GM12878 (cell line): Measurements from ENCODE around the gene CCDC172. TPM values are rescaled to one million over a fixed set of nuclear protein-coding genes. Genes with fewer than 3 reads are reported as not detected.
A peak's percentile ranks its signal among the peaks of the same experiment; 100 is the strongest.

Experiments used
- ATAC-seq: fragments of 200-7000 bp; cut with Tn5 transposase; 3 replicates; pipeline ENCODE4 v1.9.1; 2020; ENCODE audit warnings: mild to moderate bottlenecking, moderate library complexity
- Bru-seq: library from RNA; stranded (reverse); fragments of 400-500 nt; gene quantifications from one replicate; lab custom pipeline; 2021; lab: Mats Ljungman, UMichigan
- BruChase-seq, 2 experiments: library from RNA; stranded (reverse); fragments of 400-500 nt; gene quantifications; one replicate each; lab custom pipeline; 2021; lab: Mats Ljungman, UMichigan
- BruUV-seq: library from RNA; stranded (reverse); fragments of 400-500 nt; replicated peaks from 2 replicates; lab custom pipeline; 2021; lab: Mats Ljungman, UMichigan
- CTCF ChIA-PET: fragments of 300-600 bp; sonication (Branson Sonifier 250); formaldehyde crosslinking; extraction: SDS; loops from one replicate; lab custom pipeline; 2021; ENCODE audit warnings: inconsistent platforms; lab: Yijun Ruan, JAX
- POLR2A ChIA-PET: fragments of 350-600 bp; formaldehyde crosslinking; extraction: SDS; loops from one replicate; lab custom pipeline; 2021; ENCODE audit warnings: inconsistent platforms; lab: Charles Lee
- RAD21 ChIA-PET: fragments of 300-600 bp; sonication (Branson Sonifier 250); formaldehyde crosslinking; loops from one replicate; lab custom pipeline; 2023; ENCODE audit warnings: antibody characterized with exemption; ENCODE audit not compliant: unreplicated experiment; lab: Charles Lee
- SMC1A ChIA-PET: fragments of 300-600 bp; sonication (Branson Sonifier 250); formaldehyde crosslinking; loops from one replicate; lab custom pipeline; 2023; ENCODE audit not compliant: unreplicated experiment, uncharacterized antibody; lab: Charles Lee
- DNase-seq: peaks from one replicate; pipeline ENCODE4 v3.0.0-alpha.2; 2011; ENCODE audit warnings: low read depth, low spot score
- FAIRE-seq: peaks from 3 replicates; lab custom pipeline; 2011; peaks lifted over from hg19 to GRCh38; lab: Jason Lieb, UNC
- H2AFZ ChIP-seq: 2 replicates; pipeline ENCODE4 v1.6.0; 2011; ENCODE audit warnings: low read depth, low read length, control low read depth; ENCODE audit not compliant: control insufficient read depth
- H3K27ac ChIP-seq: 2 replicates; pipeline ENCODE4 v1.5.1; 2011; ENCODE audit warnings: control low read depth; ENCODE audit not compliant: control insufficient read depth, insufficient read depth
- H3K27me3 ChIP-seq, 2 experiments: replicated peaks in 1 of 2; 2 replicates each; pipeline versions ENCODE4 v1.6.0 to v1.6.1; 2011; ENCODE audit warnings: low read length in 1 of 2; ENCODE audit not compliant: control insufficient read depth in 2 of 2, insufficient read depth in 2 of 2
- H3K36me3 ChIP-seq, 2 experiments: 2 replicates each; pipeline ENCODE4 v1.5.1; 2011; ENCODE audit warnings: low read length in 1 of 2; ENCODE audit not compliant: control insufficient read depth in 2 of 2, insufficient read depth in 2 of 2
- H3K4me1 ChIP-seq: 2 replicates; pipeline ENCODE4 v1.6.1; 2011; ENCODE audit warnings: mild to moderate bottlenecking, low read length, moderate library complexity, mixed read lengths; ENCODE audit not compliant: control insufficient read depth, insufficient read depth
- H3K4me2 ChIP-seq: 2 replicates; pipeline ENCODE4 v1.6.0; 2011; ENCODE audit warnings: control low read depth; ENCODE audit not compliant: control insufficient read depth, insufficient read depth
- H3K4me3 ChIP-seq: fragments of 200-600 bp; sonication (generic); 2 replicates; pipeline ENCODE4 v1.5.1; 2016
- H3K79me2 ChIP-seq: 2 replicates; pipeline ENCODE4 v1.6.0; 2011; ENCODE audit warnings: low read length; ENCODE audit not compliant: control insufficient read depth, insufficient read depth
- H3K9ac ChIP-seq: 2 replicates; pipeline ENCODE4 v1.8.0; 2011; ENCODE audit warnings: low read length, control low read depth, mixed read lengths; ENCODE audit not compliant: control insufficient read depth, insufficient read depth
- H3K9me3 ChIP-seq: replicated peaks from 3 replicates; pipeline ENCODE4 v1.5.1; 2011; ENCODE audit warnings: mild to moderate bottlenecking, low read length; ENCODE audit not compliant: control insufficient read depth, insufficient read depth
- H4K20me1 ChIP-seq: 2 replicates; pipeline ENCODE4 v1.6.0; 2011; ENCODE audit not compliant: control insufficient read depth, insufficient read depth
- WGBS: methylation state at CpG from one replicate; pipeline ENCODE4 v1.1.6; 2016; ENCODE audit warnings: low lambda C conversion rate; ENCODE audit not compliant: insufficient replicate concordance, insufficient coverage; ENCODE audit errors: missing lambda C conversion rate; 5-methylcytosine and 5-hydroxymethylcytosine counted together
- in situ Hi-C: fragments of 300-500 bp; cut with MboI; formaldehyde crosslinking; loops from 9 replicates; pipeline ENCODE4 v1.14.3; 2018; ENCODE audit warnings: mixed read lengths
- intact Hi-C: fragments of 100-400 bp; cut with micrococcal nuclease; formaldehyde crosslinking; loops from one replicate; pipeline ENCODE4 v1.14.2; 2022; ENCODE audit not compliant: unreplicated experiment
- long read RNA-seq, 2 experiments: library from polyadenylated mRNA; unstranded; transcript quantifications; one replicate each; pipeline ENCODE4 v2.0.0, GENCODE V29; 2019 to 2020
- polyA minus RNA-seq, 3 experiments: library from RNA; depleted of rRNA, polyadenylated mRNA; stranded (reverse); fragments of >200 nt; gene quantifications; 2 replicates each; pipeline ENCODE4 v1.2.3, GENCODE V29; 2011
- polyA plus RNA-seq, 11 experiments: library from polyadenylated mRNA; depleted of rRNA in 4 of 11; unstranded in 6 of 11; stranded (reverse) in 5 of 11; fragments of >200 nt; fragmentation: Nextera tagmentation in 4 of 11; fragmentation: Illumina TruSeq in 1 of 11; extraction: Ambion mirVana in 4 of 11; extraction: Trizol in 1 of 11; gene quantifications; 1 replicate in 1 of 11; 2 replicates in 10 of 11; pipeline versions ENCODE4 v1.2.1 to v1.2.3, GENCODE V29; 2011 to 2016; ENCODE audit warnings: inconsistent platforms in 2 of 11, missing spikeins in 2 of 11, low read depth in 1 of 11
- total RNA-seq, 4 experiments: library from RNA; depleted of rRNA in 3 of 4; stranded (reverse); fragments of >200 nt in 3 of 4; fragmentation: Illumina TruSeq in 1 of 4; extraction: Trizol in 1 of 4; gene quantifications; 2 replicates each; pipeline versions ENCODE4 v1.2.1 to v1.2.3, GENCODE V29; 2013 to 2021
- TF ChIP-seq, protein P1 (sequence below): fragments of 450-650 bp; IDR thresholded peaks from 2 replicates; pipeline ENCODE4 v1.6.1; 2017; ENCODE audit warnings: borderline replicate concordance

Gene CCDC172
- total RNA-seq (2013; cell fraction: nucleolus; rRNA removed), result not detected in 2 replicates
- total RNA-seq (2014; rRNA removed), result not detected in 2 replicates
- total RNA-seq (2014; rRNA removed; fragmentation: Illumina TruSeq; extraction: Trizol), result not detected in 2 replicates
- not detected in 2 replicates for total RNA-seq (2021)
- not detected for polyA plus RNA-seq (2011; ENCODE audit: low read depth)
- not detected in 2 replicates for polyA plus RNA-seq (2011; rRNA removed)
- polyA plus RNA-seq (2011; cell fraction: cytosol; rRNA removed), result not detected in 2 replicates
- not detected in 2 replicates for polyA plus RNA-seq (2011; cell fraction: nucleus; rRNA removed)
- polyA plus RNA-seq (2012), result not detected in 2 replicates
- not detected in 2 replicates for polyA plus RNA-seq (2014; fragmentation: Illumina TruSeq; extraction: Trizol)
- not detected for polyA plus RNA-seq (2014; fragmentation: Nextera tagmentation; extraction: Ambion mirVana)
- polyA plus RNA-seq (2014; rRNA removed), result not detected in 2 replicates
- not detected for polyA plus RNA-seq (2016; fragmentation: Nextera tagmentation; extraction: Ambion mirVana)
- polyA minus RNA-seq (2011; rRNA and poly(A)+ RNA removed), result not detected in 2 replicates
- not detected in 2 replicates for polyA minus RNA-seq (2011; cell fraction: cytosol; rRNA and poly(A)+ RNA removed)
- polyA minus RNA-seq (2011; cell fraction: nucleus; rRNA and poly(A)+ RNA removed), result not detected in 2 replicates
- percentile 2 among the genes with signal in this experiment for Bru-seq, nascent RNA
- BruChase-seq, experiment 1, labeled RNA remaining after a 6-hour chase, result not detected
- not detected for BruChase-seq, experiment 2, labeled RNA remaining after a 2-hour chase
- long read RNA-seq, experiment 1, result 0 reads
- long read RNA-seq, experiment 2, result 0 reads

- in situ Hi-C loops, result no loop called here
Observed at GRCh38 chr10:116324227-116324950, at the start of gene CCDC172. CCDC172 (plus strand) TSS chr10:116324448; CDS start chr10:116325012, 564 bp downstream.

More at GRCh38 chr10:116324227-116324950, at the start of gene CCDC172:
- intact Hi-C loops, result no loop called here
- DNase-seq, result no peak
- ChIA-PET RAD21 (no interaction called here), POLR2A (no interaction called here), CTCF (no interaction called here), SMC1A (no interaction called here)
- H3K36me3 ChIP-seq, result no peaks in the 10 kb centered on the region
- no peaks in the 10 kb centered on the region for H4K20me1 ChIP-seq
- no peaks in the 10 kb centered on the region for H3K4me1 ChIP-seq
- H3K27ac ChIP-seq, result no peak within 1 kb of the TSS
- no peak within 1 kb of the TSS for H3K4me3 ChIP-seq
- no peak within 1 kb of the TSS for H3K4me2 ChIP-seq
- 44% methylated on average over 22 of the region's 22 CpGs for WGBS
- no peak within 1 kb of the TSS for H2AFZ ChIP-seq
- no peaks in the 10 kb centered on the region for H3K9me3 ChIP-seq
- H3K79me2 ChIP-seq, result no peaks in the 10 kb centered on the region
- H3K9ac ChIP-seq, result no peak within 1 kb of the TSS
- BruUV-seq, result no TSS peak
- TF ChIP-seq, protein P1, sequence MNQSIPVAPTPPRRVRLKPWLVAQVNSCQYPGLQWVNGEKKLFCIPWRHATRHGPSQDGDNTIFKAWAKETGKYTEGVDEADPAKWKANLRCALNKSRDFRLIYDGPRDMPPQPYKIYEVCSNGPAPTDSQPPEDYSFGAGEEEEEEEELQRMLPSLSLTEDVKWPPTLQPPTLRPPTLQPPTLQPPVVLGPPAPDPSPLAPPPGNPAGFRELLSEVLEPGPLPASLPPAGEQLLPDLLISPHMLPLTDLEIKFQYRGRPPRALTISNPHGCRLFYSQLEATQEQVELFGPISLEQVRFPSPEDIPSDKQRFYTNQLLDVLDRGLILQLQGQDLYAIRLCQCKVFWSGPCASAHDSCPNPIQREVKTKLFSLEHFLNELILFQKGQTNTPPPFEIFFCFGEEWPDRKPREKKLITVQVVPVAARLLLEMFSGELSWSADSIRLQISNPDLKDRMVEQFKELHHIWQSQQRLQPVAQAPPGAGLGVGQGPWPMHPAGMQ, result no peak
- TF ChIP-seq, all 136 proteins: peak for 0
- no peak for ATAC-seq
- H3K27me3 ChIP-seq, result no peaks in the 10 kb centered on the region
- no peak for FAIRE-seq
